ENCODE measurements around the gene PTPRU. TPM values are rescaled to one million over a fixed set of nuclear protein-coding genes. Genes with fewer than 3 reads are reported as not detected.

PTPRU gene
- total RNA-seq, 1 experiment from 2014 or later, result 45.5 TPM

DNA sequence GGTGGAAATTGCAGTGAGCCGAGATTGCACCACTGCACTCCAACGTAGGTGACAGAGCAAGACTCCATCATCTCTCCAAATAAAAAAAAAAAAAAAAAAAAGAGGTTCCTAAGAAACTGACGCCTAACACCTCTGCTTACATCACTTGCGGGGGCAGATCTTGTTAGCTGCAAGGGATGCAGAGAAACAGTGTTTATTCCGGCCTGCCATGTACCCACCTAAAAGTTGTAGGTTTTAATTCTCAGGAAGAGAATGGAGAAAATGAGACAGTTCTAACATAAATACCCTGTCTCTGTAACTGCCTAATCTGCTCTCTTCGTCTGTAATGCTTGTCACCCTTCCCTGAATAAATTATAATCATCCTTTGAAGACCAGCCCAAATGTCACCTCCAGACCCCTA lies 45.6 kb upstream of the PTPRU start:
- peaks cover 18 to 20% of the 10 kb centered on the region in 2 experiments for H3K4me1 Mint-ChIP-seq
- H3K27ac Mint-ChIP-seq, result 0 out of 7 replicates have a peak overlapping the region, but pooled peaks of 1 of the 3 experiments have one; percentile 11
- Histone ChIP-seq H2BK12ac (ENCODE audit: insufficient read length, low read depth, low read length) (no peak overlapping the region), H2AFZ (ENCODE audit: low read length) (no peak overlapping the region), H3T11ph (ENCODE audit: low read length) (no peak overlapping the region), H3K4ac (ENCODE audit: low read depth, low read length) (no peak overlapping the region), H3K27me3 (ENCODE audit: insufficient read depth, low read length) (no peaks in the 10 kb centered on the region), H3K79me2 (ENCODE audit: insufficient read depth, low read length) (no peaks in the 10 kb centered on the region), H2BK120ac (ENCODE audit: low read depth, low read length, poor library complexity, severe bottlenecking) (no peak overlapping the region), H4K20me1 (ENCODE audit: control insufficient read depth, insufficient read depth, insufficient read length) (no peaks in the 10 kb centered on the region), H4K91ac (ENCODE audit: insufficient read length, low read depth, low read length) (no peak overlapping the region), H3K9ac (ENCODE audit: extremely low read depth, insufficient read length, low read length) (no peak overlapping the region), H4K5ac (ENCODE audit: insufficient read length, low read depth, low read length) (no peak overlapping the region), H3K56ac (ENCODE audit: insufficient read length, low read depth, low read length) (no peak overlapping the region), H2BK5ac (ENCODE audit: insufficient read length, low read length) (no peak overlapping the region), H3K4me2 (ENCODE audit: insufficient read depth, insufficient read length, low read length) (no peak overlapping the region), H2BK15ac (ENCODE audit: low read depth, low read length) (no peak overlapping the region), H3K14ac (ENCODE audit: insufficient read depth, low read length) (no peak overlapping the region), H3K18ac (ENCODE audit: insufficient read length, low read depth, low read length) (no peak overlapping the region), H2AK5ac (ENCODE audit: insufficient read length, low read length) (no peak overlapping the region), H3K4me1 (ENCODE audit: insufficient read depth, low read length) (peaks cover 5% of the 10 kb centered on the region; the same call in 1 of the 2 replicates), H2BK20ac (ENCODE audit: low read depth, low read length, poor library complexity, severe bottlenecking) (no peak overlapping the region), H3K23me2 (ENCODE audit: insufficient read length, low read depth, low read length, poor library complexity, severe bottlenecking) (no peaks in the 10 kb centered on the region), H3K27ac (ENCODE audit: insufficient read length, low read depth, low read length) (no peak overlapping the region), H3K9me3 (ENCODE audit: control insufficient read depth, low read depth, low read length) (no peaks in the 10 kb centered on the region), H3K79me1 (ENCODE audit: insufficient read depth, low read depth, low read length, poor library complexity, severe bottlenecking) (no peaks in the 10 kb centered on the region), H3K23ac (ENCODE audit: insufficient read length, low read depth, low read length) (no peak overlapping the region), H4K8ac (replicated peaks; ENCODE audit: insufficient read length, low read depth, low read length) (no peak overlapping the region)
- TF ChIP-seq, protein P1, sequence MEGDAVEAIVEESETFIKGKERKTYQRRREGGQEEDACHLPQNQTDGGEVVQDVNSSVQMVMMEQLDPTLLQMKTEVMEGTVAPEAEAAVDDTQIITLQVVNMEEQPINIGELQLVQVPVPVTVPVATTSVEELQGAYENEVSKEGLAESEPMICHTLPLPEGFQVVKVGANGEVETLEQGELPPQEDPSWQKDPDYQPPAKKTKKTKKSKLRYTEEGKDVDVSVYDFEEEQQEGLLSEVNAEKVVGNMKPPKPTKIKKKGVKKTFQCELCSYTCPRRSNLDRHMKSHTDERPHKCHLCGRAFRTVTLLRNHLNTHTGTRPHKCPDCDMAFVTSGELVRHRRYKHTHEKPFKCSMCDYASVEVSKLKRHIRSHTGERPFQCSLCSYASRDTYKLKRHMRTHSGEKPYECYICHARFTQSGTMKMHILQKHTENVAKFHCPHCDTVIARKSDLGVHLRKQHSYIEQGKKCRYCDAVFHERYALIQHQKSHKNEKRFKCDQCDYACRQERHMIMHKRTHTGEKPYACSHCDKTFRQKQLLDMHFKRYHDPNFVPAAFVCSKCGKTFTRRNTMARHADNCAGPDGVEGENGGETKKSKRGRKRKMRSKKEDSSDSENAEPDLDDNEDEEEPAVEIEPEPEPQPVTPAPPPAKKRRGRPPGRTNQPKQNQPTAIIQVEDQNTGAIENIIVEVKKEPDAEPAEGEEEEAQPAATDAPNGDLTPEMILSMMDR (conservative IDR thresholded peaks at IDR 0.05), result no peak
- DNase-seq, result no peak
- WGBS (ENCODE audit: extremely low coverage, insufficient read length, low lambda C conversion rate), result no CpG with 5 or more reads among the region's 6 CpGs
- H3K9me3 Mint-ChIP-seq, result peaks cover 0 to 5% of the 10 kb centered on the region in 2 experiments; a peak in 3 of 5 replicates
- H3K27me3 Mint-ChIP-seq (ENCODE audit: low read depth), result no peaks in the 10 kb centered on the region
- peaks cover 15 to 40% (median 39%) of the 10 kb centered on the region in 3 experiments; a peak in 6 of 7 replicates for H3K36me3 Mint-ChIP-seq (ENCODE audit: insufficient read depth in 1 of 3, low read depth in 3 of 3)
- no peak overlapping the region; a peak in 1 of 5 replicates for H3K4me3 Mint-ChIP-seq

Measured in H9 (cell line).